Prostate gland (tissue), 2 donors: ENCODE measurements around the gene CLEC4M. TPM values are rescaled to one million over a fixed set of nuclear protein-coding genes. Genes with fewer than 3 reads are reported as not detected.

Experiments
- DNase-seq: peaks from one replicate; pipeline ENCODE4 v3.0.0-alpha.2; 2019; ENCODE audit warnings: low spot score
- H3K27ac ChIP-seq, 2 donors: fragments of 200-600 bp; sonication (generic); 2 replicates each; pipeline ENCODE4 v1.5.1; 2017 to 2019
- H3K27me3 ChIP-seq: fragments of 200-600 bp; sonication (generic); replicated peaks from 2 replicates; pipeline ENCODE4 v1.5.1; 2019; ENCODE audit not compliant: insufficient read depth
- H3K36me3 ChIP-seq, 2 donors: fragments of 200-600 bp; sonication (generic); 1 replicate in 1 of 2; 2 replicates in 1 of 2; pipeline versions ENCODE4 v1.5.1 to v1.8.1; 2017 to 2019
- H3K4me1 ChIP-seq: fragments of 200-600 bp; sonication (generic); replicated peaks from 2 replicates; pipeline ENCODE4 v1.5.1; 2019
- H3K4me3 ChIP-seq, 2 donors: fragments of 200-600 bp; sonication (generic); 2 replicates each; pipeline ENCODE4 v1.5.1; 2017 to 2019
- H3K9me3 ChIP-seq: fragments of 200-600 bp; sonication (generic); 2 replicates; pipeline ENCODE4 v1.5.1; 2017
- POLR2A ChIP-seq: fragments of 450-650 bp; IDR thresholded peaks from one replicate; pipeline ENCODE4 v1.6.1; 2016; ENCODE audit warnings: antibody characterized with exemption, mild to moderate bottlenecking
- POLR2AphosphoS5 ChIP-seq: sonication (generic); formaldehyde crosslinking; IDR thresholded peaks from one replicate; pipeline ENCODE4 v1.6.1; 2017; ENCODE audit warnings: antibody characterized with exemption
- WGBS: methylation state at CpG from one replicate; pipeline ENCODE4 v1.1.5; 2018; 5-methylcytosine and 5-hydroxymethylcytosine counted together
- intact Hi-C: fragments of 100-400 bp; cut with DNase I; formaldehyde crosslinking; loops from one replicate; pipeline ENCODE4 v1.14.2; 2022
- total RNA-seq, 2 donors: library from RNA; depleted of rRNA; stranded (reverse); fragments of >200 nt; gene quantifications; one replicate each; pipeline ENCODE4 v1.1.0, GENCODE V29; 2016
- TF ChIP-seq, protein P1 (sequence below), 4 experiments: fragments of 200-600 bp in 2 of 4; fragments of 450-650 bp in 2 of 4; sonication (generic) in 2 of 4; IDR thresholded peaks; 1 replicate in 3 of 4; 2 replicates in 1 of 4; pipeline ENCODE4 v1.5.1; 2016 to 2019; ENCODE audit warnings: antibody characterized with exemption in 4 of 4, mild to moderate bottlenecking in 2 of 4, moderate library complexity in 2 of 4

CLEC4M gene
- total RNA-seq, 2 donors from 2014 or later = 11.0 TPM; not detected in 1

DNA sequence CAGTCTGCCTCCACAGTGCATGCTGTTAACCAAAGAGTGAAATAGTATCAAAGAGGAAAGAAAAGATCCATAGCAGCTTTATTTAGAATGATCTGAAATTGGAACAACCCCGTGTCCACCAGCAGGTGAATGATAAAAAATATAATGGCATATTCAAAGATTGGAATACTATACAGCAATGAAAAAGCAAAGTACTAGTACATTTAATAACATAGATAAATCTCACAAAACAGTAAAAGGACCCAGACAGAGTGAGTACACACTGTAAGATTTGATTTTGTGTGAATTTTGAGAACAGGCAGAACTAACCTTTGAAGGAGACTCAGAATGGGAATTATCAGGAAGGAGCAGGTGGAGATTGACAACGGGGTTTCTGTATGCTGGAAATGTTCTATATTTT lies 14.9 kb upstream of the CLEC4M start:
- intact Hi-C loops = no loop called here

DNA sequence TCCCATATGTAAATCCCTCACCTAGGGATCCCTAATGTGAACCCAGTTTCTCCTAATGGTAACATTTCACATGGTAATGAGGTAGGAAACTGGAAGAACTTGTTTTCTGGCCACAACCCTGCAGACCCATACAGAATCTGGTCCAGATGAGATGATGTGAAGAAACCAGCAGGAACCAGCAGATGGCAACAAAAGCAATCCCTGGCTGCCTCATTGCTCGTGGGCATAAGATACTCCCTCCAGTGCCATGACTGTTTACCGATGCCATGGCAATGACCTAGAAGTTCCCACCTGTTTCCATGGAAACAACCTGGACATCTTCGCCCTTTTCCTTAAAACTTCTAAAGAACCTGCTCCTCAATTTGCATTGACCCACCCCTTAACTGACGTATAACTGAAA lies 14.3 kb upstream of the CLEC4M start:
- Histone ChIP-seq H3K9me3 (no peaks in the 10 kb centered on the region), H3K4me1 (no peaks in the 10 kb centered on the region), H3K4me3 (no peak overlapping the region), H3K27me3 (no peaks in the 10 kb centered on the region), H3K36me3 (no peaks in the 10 kb centered on the region), H3K27ac (no peak overlapping the region)
- DNase-seq = no peak
- 24% methylated on average over 4 of the region's 4 CpGs for WGBS
- TF ChIP-seq, protein P1, sequence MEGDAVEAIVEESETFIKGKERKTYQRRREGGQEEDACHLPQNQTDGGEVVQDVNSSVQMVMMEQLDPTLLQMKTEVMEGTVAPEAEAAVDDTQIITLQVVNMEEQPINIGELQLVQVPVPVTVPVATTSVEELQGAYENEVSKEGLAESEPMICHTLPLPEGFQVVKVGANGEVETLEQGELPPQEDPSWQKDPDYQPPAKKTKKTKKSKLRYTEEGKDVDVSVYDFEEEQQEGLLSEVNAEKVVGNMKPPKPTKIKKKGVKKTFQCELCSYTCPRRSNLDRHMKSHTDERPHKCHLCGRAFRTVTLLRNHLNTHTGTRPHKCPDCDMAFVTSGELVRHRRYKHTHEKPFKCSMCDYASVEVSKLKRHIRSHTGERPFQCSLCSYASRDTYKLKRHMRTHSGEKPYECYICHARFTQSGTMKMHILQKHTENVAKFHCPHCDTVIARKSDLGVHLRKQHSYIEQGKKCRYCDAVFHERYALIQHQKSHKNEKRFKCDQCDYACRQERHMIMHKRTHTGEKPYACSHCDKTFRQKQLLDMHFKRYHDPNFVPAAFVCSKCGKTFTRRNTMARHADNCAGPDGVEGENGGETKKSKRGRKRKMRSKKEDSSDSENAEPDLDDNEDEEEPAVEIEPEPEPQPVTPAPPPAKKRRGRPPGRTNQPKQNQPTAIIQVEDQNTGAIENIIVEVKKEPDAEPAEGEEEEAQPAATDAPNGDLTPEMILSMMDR (IDR thresholded peaks at IDR 0.05) = peak in 2 of 4 experiments; percentile 5 to 23
- no peak for TF ChIP-seq POLR2AphosphoS5
- no peak for TF ChIP-seq POLR2A
- intact Hi-C loops = no loop called here

More for the DNA sequence above, 14.9 kb upstream of the CLEC4M start:
- Histone ChIP-seq H3K27ac (no peak overlapping the region), H3K4me3 (no peak overlapping the region), H3K36me3 (no peaks in the 10 kb centered on the region), H3K9me3 (no peaks in the 10 kb centered on the region), H3K4me1 (no peaks in the 10 kb centered on the region), H3K27me3 (no peaks in the 10 kb centered on the region)
- DNase-seq = no peak
- WGBS = 83% methylated on average over 2 of the region's 2 CpGs
- TF ChIP-seq, protein P1 (IDR thresholded peaks at IDR 0.05) = no peak
- TF ChIP-seq POLR2A (no peak), POLR2AphosphoS5 (no peak)

DNA sequence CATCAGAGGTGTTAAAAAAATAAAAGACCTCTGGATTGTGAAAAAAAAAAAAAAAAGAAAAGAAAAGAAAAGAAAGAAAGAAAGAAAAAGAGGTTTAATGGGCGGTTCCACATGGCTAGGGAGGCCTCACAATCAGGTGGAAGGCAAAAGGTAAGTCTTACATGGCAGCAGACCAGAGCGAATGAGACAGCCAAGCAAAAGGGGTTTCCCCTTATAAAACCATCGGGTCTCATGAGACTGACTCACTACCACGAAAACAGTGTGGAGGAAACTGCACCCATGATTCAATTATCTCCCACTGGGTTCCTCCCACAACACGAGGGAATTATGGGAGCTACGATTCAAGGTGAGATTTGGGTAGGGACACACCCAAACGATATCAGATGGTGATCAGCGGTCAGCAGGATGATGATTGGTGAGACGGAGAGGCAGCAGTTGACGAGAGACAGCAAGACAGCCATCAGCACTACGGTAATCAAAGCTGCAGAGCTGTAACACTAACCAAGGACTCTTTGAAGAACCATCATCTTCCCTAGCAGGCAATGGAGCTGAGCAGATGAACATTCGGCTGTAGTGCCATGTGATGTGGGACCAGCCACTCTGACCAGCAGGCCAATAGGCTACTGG lies 11.8 kb upstream of the CLEC4M start:
- no peaks in the 10 kb centered on the region for H3K36me3 ChIP-seq
- H3K9me3 ChIP-seq = no peaks in the 10 kb centered on the region
- DNase-seq = no peak
- TF ChIP-seq POLR2A (no peak), POLR2AphosphoS5 (no peak)
- TF ChIP-seq, protein P1 (IDR thresholded peaks at IDR 0.05) = no peak
- H3K4me1 ChIP-seq = no peaks in the 10 kb centered on the region
- no peaks in the 10 kb centered on the region for H3K27me3 ChIP-seq
- WGBS = 74% methylated on average over 12 of the region's 12 CpGs
- intact Hi-C loops = no loop called here
- no peak overlapping the region for H3K4me3 ChIP-seq
- no peak overlapping the region for H3K27ac ChIP-seq

DNA sequence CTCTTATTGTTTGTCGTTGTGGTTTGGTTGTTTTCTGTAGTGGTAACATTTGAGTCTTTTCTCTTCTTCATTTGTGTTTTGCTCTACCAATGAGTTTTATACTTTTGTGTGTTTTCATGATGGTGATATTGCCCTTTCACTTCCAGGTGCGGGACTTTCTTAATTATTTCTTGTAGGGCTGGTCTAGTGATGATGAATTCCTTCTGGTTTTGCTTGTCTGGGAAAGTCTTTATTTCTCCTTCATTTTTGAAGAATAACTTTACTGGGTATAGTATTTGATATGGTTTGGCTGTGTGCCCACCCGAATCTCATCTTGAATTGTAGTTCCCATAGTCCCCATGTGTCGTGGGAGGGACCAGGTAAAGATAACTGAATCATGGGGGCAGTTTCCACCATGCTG lies 6.8 kb upstream of the CLEC4M start:
- no peak for DNase-seq
- TF ChIP-seq POLR2AphosphoS5 = no peak
- no peak for TF ChIP-seq POLR2A
- TF ChIP-seq, protein P1 (IDR thresholded peaks at IDR 0.05) = no peak
- Histone ChIP-seq H3K36me3 (no peaks in the 10 kb centered on the region), H3K27ac (no peak overlapping the region), H3K4me1 (no peaks in the 10 kb centered on the region), H3K27me3 (no peaks in the 10 kb centered on the region), H3K9me3 (no peaks in the 10 kb centered on the region), H3K4me3 (no peak overlapping the region)
- intact Hi-C loops = no loop called here
- WGBS = 64% methylated on average over 4 of the region's 4 CpGs

DNA sequence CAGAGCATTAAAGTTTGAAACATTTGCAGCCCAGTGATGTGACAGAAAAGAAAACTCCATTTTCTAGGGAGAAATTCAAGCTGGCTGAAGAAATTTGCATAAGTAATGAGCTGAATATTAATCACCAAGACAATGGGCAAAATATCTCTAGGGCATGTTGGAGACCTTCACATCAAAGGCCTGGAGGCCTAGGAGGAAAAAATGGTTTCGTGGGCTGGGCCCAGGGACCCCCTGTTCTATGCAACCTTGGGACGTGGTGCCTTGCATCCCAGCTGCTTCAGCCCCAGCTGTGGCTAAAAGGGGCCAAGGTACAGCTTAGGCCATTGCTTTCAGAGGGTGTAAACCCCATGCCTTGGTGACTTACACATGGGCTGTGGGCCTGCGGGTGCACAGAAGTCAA lies 5.7 kb upstream of the CLEC4M start:
- no peak for TF ChIP-seq POLR2A
- TF ChIP-seq POLR2AphosphoS5 = no peak
- TF ChIP-seq, protein P1 (IDR thresholded peaks at IDR 0.05) = no peak
- WGBS = 87% methylated on average over 3 of the region's 3 CpGs
- intact Hi-C loops = no loop called here
- no peaks in the 10 kb centered on the region for H3K9me3 ChIP-seq
- no peak overlapping the region for H3K4me3 ChIP-seq
- no peak for DNase-seq
- H3K4me1 ChIP-seq = no peaks in the 10 kb centered on the region
- H3K27me3 ChIP-seq = no peaks in the 10 kb centered on the region
- no peaks in the 10 kb centered on the region for H3K36me3 ChIP-seq
- H3K27ac ChIP-seq = no peak overlapping the region
